ENCODE data around the gene PSMD1.

- TF ChIP-seq CTCF (IDR thresholded peaks at IDR 0.05 in 2 of 3, conservative IDR thresholded peaks at IDR 0.05 in 1 of 3; ENCODE audit: borderline replicate concordance in 1 of 3, insufficient read depth in 1 of 3, low read depth in 2 of 3, low read length in 2 of 3) = no peak
- TF ChIP-seq POLR2A (IDR thresholded peaks at IDR 0.05; ENCODE audit: borderline replicate concordance, extremely low read depth, insufficient read depth, insufficient read length) = no peak
- TF ChIP-seq ZFX (IDR thresholded peaks at IDR 0.05) = no peak
- TF ChIP-seq ZNF274 (IDR thresholded peaks at IDR 0.05; ENCODE audit: low read depth, low read length) = no peak
- no peak for TF ChIP-seq TCF7L2 (IDR thresholded peaks at IDR 0.05; ENCODE audit: borderline replicate concordance, extremely low read depth, insufficient read depth, insufficient read length)
- TF ChIP-seq SIN3A (IDR thresholded peaks at IDR 0.05; ENCODE audit: low read depth) = no peak
- TF ChIP-seq POLR2AphosphoS5 (IDR thresholded peaks at IDR 0.05; ENCODE audit: low read depth, low read length) = no peak
- no peak for TF ChIP-seq RAD21 (IDR thresholded peaks at IDR 0.05; ENCODE audit: low read depth)
- TF ChIP-seq REST (IDR thresholded peaks at IDR 0.05; ENCODE audit: low read depth) = no peak
- TF ChIP-seq EZH2 (IDR thresholded peaks at IDR 0.05) = no peak
- no peak for TF ChIP-seq ZBTB33 (IDR thresholded peaks at IDR 0.05; ENCODE audit: extremely low read depth, insufficient replicate concordance, low read length)
- TF ChIP-seq MAX (IDR thresholded peaks at IDR 0.05) = no peak
- TF ChIP-seq SRF (IDR thresholded peaks at IDR 0.05; ENCODE audit: low read depth) = no peak
These were observed 105.2 kb downstream of the PSMD1 start for GRCh38 chr2:231161877-231162329.
